Measurements from ENCODE around the gene IQCK.

- TF ChIP-seq POLR2A (IDR thresholded peaks at IDR 0.05), result no peak
- no peak for TF ChIP-seq CTCF (IDR thresholded peaks at IDR 0.05 in 8 of 11, conservative IDR thresholded peaks at IDR 0.05 in 3 of 11)
Measured at GRCh38 chr16:19882186-19882585, 164.1 kb downstream of the IQCK start.
